Naive thymus-derived CD4-positive, alpha-beta T cell (primary cell): Measurements from ENCODE around the gene GINS2. TPM values are rescaled to one million over a fixed set of nuclear protein-coding genes. Genes with fewer than 3 reads are reported as not detected.

Experiments
- ATAC-seq: fragments of 150-1000 bp; cut with Tn5 transposase; 2 replicates; pipeline ENCODE4 v1.10.0; 2021; ENCODE audit warnings: mild to moderate bottlenecking, moderate library complexity
- CTCF ChIA-PET: fragments of 350-600 bp; sonication (Branson Sonifier 250); formaldehyde crosslinking; loops from one replicate; lab custom pipeline; 2021; ENCODE audit warnings: antibody characterized with exemption; lab: Charles Lee
- POLR2A ChIA-PET: fragments of 350-600 bp; sonication (Branson Sonifier 250); formaldehyde crosslinking; loops from one replicate; lab custom pipeline; 2021; ENCODE audit warnings: antibody characterized with exemption, inconsistent platforms; lab: Charles Lee
- DNase-seq, 9 donors: peaks; one replicate each; pipeline versions ENCODE4 v3.0.0 to v3.0.0-alpha.2; 2020 to 2022; ENCODE audit warnings: mixed read lengths in 1 of 9
- H3K27ac ChIP-seq: one replicate; pipeline ENCODE4 v1.7.0; 2013; ENCODE audit warnings: mild to moderate bottlenecking, low read depth, low read length, moderate library complexity
- H3K27me3 ChIP-seq, 2 donors: one replicate each; pipeline ENCODE4 v1.7.0; 2013; ENCODE audit warnings: low read length in 2 of 2, mild to moderate bottlenecking in 2 of 2, moderate library complexity in 2 of 2; ENCODE audit not compliant: control insufficient read depth in 2 of 2, insufficient read depth in 2 of 2
- H3K36me3 ChIP-seq, 3 experiments: 1 replicate in 2 of 3; 2 replicates in 1 of 3; pipeline ENCODE4 v1.7.0; 2013; ENCODE audit warnings: low read length in 3 of 3, mild to moderate bottlenecking in 3 of 3, moderate library complexity in 1 of 3; ENCODE audit not compliant: insufficient read depth in 3 of 3, control insufficient read depth in 2 of 3
- H3K4me1 ChIP-seq, 2 donors: one replicate each; pipeline ENCODE4 v1.7.0; 2013; ENCODE audit warnings: low read length in 2 of 2, mild to moderate bottlenecking in 2 of 2, moderate library complexity in 1 of 2; ENCODE audit not compliant: control insufficient read depth in 2 of 2, insufficient read depth in 2 of 2
- H3K4me3 ChIP-seq: 2 replicates; pipeline ENCODE4 v1.7.0; 2013; ENCODE audit warnings: mild to moderate bottlenecking, low read length
- H3K9me3 ChIP-seq, 3 experiments: 1 replicate in 2 of 3; 2 replicates in 1 of 3; pipeline ENCODE4 v1.7.0; 2013; ENCODE audit warnings: low read length in 3 of 3; ENCODE audit not compliant: control insufficient read depth in 2 of 3
- H3K27ac Mint-ChIP-seq, 9 donors: one replicate each; pipeline ENCODE4 v1.8.0; 2020 to 2022; ENCODE audit warnings: mixed read lengths in 9 of 9, mild to moderate bottlenecking in 8 of 9, moderate library complexity in 5 of 9, inconsistent platforms in 2 of 9
- H3K27me3 Mint-ChIP-seq, 5 donors: one replicate each; pipeline ENCODE4 v1.8.0; 2021 to 2022; ENCODE audit warnings: mixed read lengths in 5 of 5, mild to moderate bottlenecking in 1 of 5
- H3K36me3 Mint-ChIP-seq, 5 donors: one replicate each; pipeline ENCODE4 v1.8.0; 2020 to 2022; ENCODE audit warnings: mixed read lengths in 5 of 5, mild to moderate bottlenecking in 3 of 5, inconsistent platforms in 1 of 5
- H3K4me1 Mint-ChIP-seq, 7 donors: one replicate each; pipeline ENCODE4 v1.8.0; 2020 to 2022; ENCODE audit warnings: mixed read lengths in 7 of 7, mild to moderate bottlenecking in 3 of 7, inconsistent platforms in 1 of 7
- H3K4me3 Mint-ChIP-seq, 10 donors: one replicate each; pipeline ENCODE4 v1.8.0; 2020 to 2022; ENCODE audit warnings: mild to moderate bottlenecking in 10 of 10, mixed read lengths in 10 of 10, moderate library complexity in 6 of 10, inconsistent platforms in 2 of 10
- H3K9me3 Mint-ChIP-seq, 11 donors: one replicate each; pipeline ENCODE4 v1.8.0; 2020 to 2022; ENCODE audit warnings: mixed read lengths in 11 of 11, mild to moderate bottlenecking in 4 of 11, inconsistent platforms in 1 of 11, moderate library complexity in 1 of 11
- intact Hi-C, 2 donors: fragments of 100-400 bp; cut with micrococcal nuclease; formaldehyde crosslinking; loops; one replicate each; pipeline ENCODE4 v1.15.1; 2023
- polyA plus RNA-seq, 2 donors: library from polyadenylated mRNA; unstranded; fragments of 300-500 nt; fragmentation: Illumina TruSeq; gene quantifications; one replicate each; pipeline ENCODE4 v1.2.3, GENCODE V29; 2021
- total RNA-seq, 6 experiments: library from RNA in 5 of 6; stranded (reverse) in 5 of 6; gene quantifications; 1 replicate in 5 of 6; 2 replicates in 1 of 6; pipeline ENCODE4 v1.2.3 and lab custom pipeline; 2021 to 2026

GINS2 gene
- total and polyA plus RNA-seq, 7 experiments from 2014 or later: 1.0 to 43.6 (median 1.9) TPM

- peak overlapping the region in 1 of 9 donors; percentile 24 for H3K27ac Mint-ChIP-seq
- peaks cover 0 to 13% (median under 1%) of the 10 kb centered on the region in 7 donors for H3K4me1 Mint-ChIP-seq
- no peaks in the 10 kb centered on the region for H3K27me3 Mint-ChIP-seq
- no peak overlapping the region for H3K27ac ChIP-seq
- H3K4me3 Mint-ChIP-seq: no peak overlapping the region
- no peaks in the 10 kb centered on the region for H3K36me3 ChIP-seq
- CTCF ChIA-PET: no interaction called here
- DNase-seq (no peak), ATAC-seq (no peak)
- H3K9me3 ChIP-seq: no peaks in the 10 kb centered on the region
- no peak overlapping the region for H3K4me3 ChIP-seq
- peaks cover 0 to 11% (median 5%) of the 10 kb centered on the region in 5 donors for H3K36me3 Mint-ChIP-seq
- no peaks in the 10 kb centered on the region for H3K4me1 ChIP-seq
- intact Hi-C loops: no loop called here
- H3K27me3 ChIP-seq: no peaks in the 10 kb centered on the region
- H3K9me3 Mint-ChIP-seq: no peaks in the 10 kb centered on the region
- POLR2A ChIA-PET: interaction anchor here (0.7 kb wide), 1 partner anchor 307 kb away, joined by 3 read pairs; no protein-coding TSS in a partner anchor
Measured at GRCh38 chr16:85724126-85724879, 35.5 kb upstream of the GINS2 start.

- DNase-seq (no peak), ATAC-seq (no peak)
- ChIA-PET POLR2A (no interaction called here), CTCF (interaction anchor here (0.6 to 1.7 kb wide), 2 partner anchors 11 to 62 kb away, joined by 4 to 5 read pairs; no protein-coding TSS in a partner anchor)
- Histone ChIP-seq H3K4me1 (no peaks in the 10 kb centered on the region), H3K4me3 (no peak overlapping the region), H3K27ac (no peak overlapping the region), H3K27me3 (no peaks in the 10 kb centered on the region), H3K36me3 (no peaks in the 10 kb centered on the region), H3K9me3 (no peaks in the 10 kb centered on the region)
- Mint-ChIP-seq H3K27ac (no peak overlapping the region), H3K4me3 (no peak overlapping the region), H3K27me3 (peaks cover 0 to 1% (median 0%) of the 10 kb centered on the region in 5 donors), H3K9me3 (no peaks in the 10 kb centered on the region), H3K4me1 (peaks cover 0 to 17% (median 6%) of the 10 kb centered on the region in 7 donors), H3K36me3 (peaks cover 0 to 11% (median 5%) of the 10 kb centered on the region in 5 donors)
- intact Hi-C loops: loop anchor here in 1 of 2 donors (1.0 kb wide), 1 partner anchor 48 kb away; no protein-coding TSS in a partner anchor
Measured at GRCh38 chr16:85722128-85722893, 33.6 kb upstream of the GINS2 start.

GRCh38 chr16:85720302-85720637, 31.5 kb upstream of the GINS2 start:
- Mint-ChIP-seq H3K4me3 (no peak overlapping the region), H3K9me3 (no peaks in the 10 kb centered on the region), H3K27me3 (peaks cover 0 to 13% (median 0%) of the 10 kb centered on the region in 5 donors), H3K36me3 (peaks cover 0 to 2% (median 0%) of the 10 kb centered on the region in 5 donors), H3K27ac (no peak overlapping the region), H3K4me1 (peaks cover 0 to 17% (median 14%) of the 10 kb centered on the region in 7 donors)
- Histone ChIP-seq H3K4me3 (no peak overlapping the region), H3K36me3 (no peaks in the 10 kb centered on the region), H3K27me3 (no peaks in the 10 kb centered on the region), H3K4me1 (peaks cover 0 to 10% of the 10 kb centered on the region in 2 donors), H3K9me3 (no peaks in the 10 kb centered on the region), H3K27ac (no peak overlapping the region)
- ChIA-PET POLR2A (no interaction called here), CTCF (no interaction called here)
- ATAC-seq (no peak), DNase-seq (no peak)
- intact Hi-C loops: no loop called here

- H3K27me3 Mint-ChIP-seq: peaks cover 0 to 15% (median 0%) of the 10 kb centered on the region in 5 donors
- H3K27ac ChIP-seq: no peak overlapping the region
- no peaks in the 10 kb centered on the region for H3K36me3 ChIP-seq
- peaks cover 0 to 11% of the 10 kb centered on the region in 2 donors for H3K4me1 ChIP-seq
- ATAC-seq (no peak), DNase-seq (no peak)
- H3K27me3 ChIP-seq: no peaks in the 10 kb centered on the region
- H3K4me3 ChIP-seq: no peak overlapping the region
- CTCF ChIA-PET: no interaction called here
- no peak overlapping the region for H3K4me3 Mint-ChIP-seq
- no peaks in the 10 kb centered on the region for H3K9me3 Mint-ChIP-seq
- no peak overlapping the region for H3K27ac Mint-ChIP-seq
- intact Hi-C loops: loop anchor here in 1 of 2 donors (5.0 to 10.0 kb wide), 2 partner anchors 33 to 415 kb away; partner anchors contain the start of gene C16orf74
- H3K36me3 Mint-ChIP-seq: peaks cover 0 to 2% (median 0%) of the 10 kb centered on the region in 5 donors
- POLR2A ChIA-PET: no interaction called here
- peaks cover 0 to 20% (median 17%) of the 10 kb centered on the region in 7 donors for H3K4me1 Mint-ChIP-seq
- H3K9me3 ChIP-seq: no peaks in the 10 kb centered on the region
Measured at GRCh38 chr16:85719605-85720301, 31.0 kb upstream of the GINS2 start.

- DNase-seq: no peak
Measured at GRCh38 chr16:85718682-85719081, 29.9 kb upstream of the GINS2 start.

GRCh38 chr16:85718153-85718477, 29.4 kb upstream of the GINS2 start:
- peaks cover 0 to 2% (median 0%) of the 10 kb centered on the region in 5 donors for H3K36me3 Mint-ChIP-seq
- intact Hi-C loops: loop anchor here (1.0 to 10.0 kb wide), 6 partner anchors 17 to 413 kb away; partner anchors contain the start of gene C16orf74 (in 1 of the 2)
- H3K4me1 ChIP-seq: peaks cover 0 to 11% of the 10 kb centered on the region in 2 donors
- H3K4me3 Mint-ChIP-seq: peak overlapping the region in 1 of 10 donors; percentile 61
- peaks cover 0 to 15% (median 0%) of the 10 kb centered on the region in 5 donors for H3K27me3 Mint-ChIP-seq
- no peak overlapping the region for H3K27ac ChIP-seq
- H3K27me3 ChIP-seq: no peaks in the 10 kb centered on the region
- POLR2A ChIA-PET: no interaction called here
- no peaks in the 10 kb centered on the region for H3K9me3 ChIP-seq
- peaks cover 0 to under 1% (median 0%) of the 10 kb centered on the region in 11 donors for H3K9me3 Mint-ChIP-seq
- ATAC-seq (no peak), DNase-seq (no peak)
- no peaks in the 10 kb centered on the region for H3K36me3 ChIP-seq
- peaks cover 0 to 20% (median 17%) of the 10 kb centered on the region in 7 donors for H3K4me1 Mint-ChIP-seq
- no peak overlapping the region for H3K27ac Mint-ChIP-seq
- CTCF ChIA-PET: no interaction called here
- H3K4me3 ChIP-seq: no peak overlapping the region

More at GRCh38 chr16:85718682-85719081, 29.9 kb upstream of the GINS2 start:
- Mint-ChIP-seq H3K27ac (no peak overlapping the region), H3K4me1 (peaks cover 0 to 20% (median 17%) of the 10 kb centered on the region in 7 donors), H3K27me3 (peaks cover 0 to 15% (median 0%) of the 10 kb centered on the region in 5 donors), H3K4me3 (no peak overlapping the region), H3K36me3 (peaks cover 0 to 2% (median 0%) of the 10 kb centered on the region in 5 donors), H3K9me3 (no peaks in the 10 kb centered on the region)
- Histone ChIP-seq H3K4me3 (no peak overlapping the region), H3K27ac (no peak overlapping the region), H3K36me3 (no peaks in the 10 kb centered on the region), H3K27me3 (no peaks in the 10 kb centered on the region), H3K9me3 (no peaks in the 10 kb centered on the region), H3K4me1 (peaks cover 0 to 11% of the 10 kb centered on the region in 2 donors)
- ATAC-seq: no peak
- POLR2A ChIA-PET: no interaction called here
- CTCF ChIA-PET: interaction anchor here (0.7 kb wide), 1 partner anchor 324 kb away, joined by 3 read pairs; no protein-coding TSS in a partner anchor
- intact Hi-C loops: loop anchor here (1.0 to 10.0 kb wide), 6 partner anchors 17 to 414 kb away; partner anchors contain the start of gene C16orf74 (in 1 of the 2)
